Measurements from ENCODE around the gene FYCO1. TPM values are rescaled to one million over a fixed set of nuclear protein-coding genes. Genes with fewer than 3 reads are reported as not detected.

The FYCO1 gene
- total and polyA plus RNA-seq, 9 of the 15 experiments (the other 6 are each of a cell fraction or from before 2014, with no cell fraction given): 2.1 to 13.8 (median 7.4) TPM

GRCh38 chr3:45943207-45943846, 52.3 kb downstream of the FYCO1 start, which contains the start of gene CXCR6:
Gene CXCR6, plus strand, starts transcription at chr3:45943464. Its CDS starts 3,018 bp downstream, at chr3:45946482.
- no TSS peak for BruUV-seq (replicated peaks)
- no peak within 1 kb of the TSS for H2AFZ ChIP-seq (ENCODE audit: low read depth, low read length)
- H3K4me1 ChIP-seq (replicated peaks in 1 of 2; ENCODE audit: control insufficient read depth in 2 of 2, insufficient read depth in 2 of 2, low read length in 2 of 2): peaks cover 4 to 6% of the 10 kb centered on the region in 2 experiments; a peak in 1 of 5 replicates
- ChIA-PET CTCF (ENCODE audit: low intra/inter-chr PET ratio) (no interaction called here), POLR2A (interaction anchor here (1.3 kb wide), 1 partner anchor 150 kb away, joined by 4 read pairs; no protein-coding TSS in a partner anchor)
- TF ChIP-seq ZNF143 (CRISPR knock-in tag; IDR thresholded peaks at IDR 0.05) (no peak), TRIM24 (IDR thresholded peaks at IDR 0.05) (no peak), NCOA2 (IDR thresholded peaks at IDR 0.05; ENCODE audit: partially characterized antibody in 2 of 2) (no peak), SETDB1 (IDR thresholded peaks at IDR 0.05; ENCODE audit: low read length) (no peak), C11orf30 (IDR thresholded peaks at IDR 0.05; ENCODE audit: low read depth) (no peak), ZFPM2 (CRISPR knock-in tag; IDR thresholded peaks at IDR 0.05) (no peak), ZSCAN32 (CRISPR knock-in tag; IDR thresholded peaks at IDR 0.05) (no peak), MAFK (IDR thresholded peaks at IDR 0.05; ENCODE audit: low read length) (no peak), SREBF2 (CRISPR knock-in tag; IDR thresholded peaks at IDR 0.05) (no peak), ZNF316 (IDR thresholded peaks at IDR 0.05) (no peak)
- in situ Hi-C loops (cut with MboI) (loop anchor here (5.0 kb wide), 1 partner anchor 134 kb away; no protein-coding TSS in a partner anchor), intact Hi-C loops (cut with micrococcal nuclease) (no loop called here)
- H3K9me1 ChIP-seq (ENCODE audit: control insufficient read depth, insufficient read depth, low read length): no peaks in the 10 kb centered on the region
- 91% methylated on average over 8 of the region's 8 CpGs for WGBS (ENCODE audit: insufficient coverage, low coverage, missing lambda C conversion rate)
- ATAC-seq: no peak
- H4K20me1 ChIP-seq (replicated peaks; ENCODE audit: control insufficient read depth, insufficient read depth, low read length): 0 out of 2 replicates have a peak, but pooled peaks cover 10% of the 10 kb centered on the region
- H3K4me3 ChIP-seq: no peak within 1 kb of the TSS
- H3K9ac ChIP-seq (ENCODE audit: insufficient read depth in 1 of 2, low read depth in 2 of 2, low read length in 2 of 2): no peak within 1 kb of the TSS
- H3K27ac ChIP-seq (ENCODE audit: extremely low read depth, low read depth, low read length): no peak within 1 kb of the TSS
- peaks cover 33% of the 10 kb centered on the region; the same call in 2 of the 3 replicates for H3K36me3 ChIP-seq (ENCODE audit: control insufficient read depth, insufficient read depth, low read length)
- no peak for DNase-seq (ENCODE audit: extremely low read depth in 1 of 4, low spot score in 3 of 4)
- no peak for FAIRE-seq
- H3K4me2 ChIP-seq (ENCODE audit: insufficient read depth, low read length): no peak within 1 kb of the TSS
- no peaks in the 10 kb centered on the region for H3K9me3 ChIP-seq (replicated peaks; ENCODE audit: control insufficient read depth, insufficient read depth, low read depth, low read length)
- H3K27me3 ChIP-seq (ENCODE audit: control insufficient read depth in 2 of 2, insufficient read depth in 2 of 2, low read length in 2 of 2): no peaks in the 10 kb centered on the region
- H3K79me2 ChIP-seq (ENCODE audit: control insufficient read depth, insufficient read depth, low read length): no peaks in the 10 kb centered on the region

All from K562 (cell line).